GM21367 (cell line): ENCODE measurements around the gene ZCCHC7.
"Not testable (repeated sequence)": the region's sequence is repeated elsewhere in the genome, so short reads cannot be mapped to it uniquely, and the experiment has no call there.

Experiments used
- ATAC-seq: cut with Tn5 transposase; IDR thresholded peaks from one replicate; pipeline ENCODE4 v1.9.1; 2021; ENCODE audit not compliant: unreplicated experiment

The ZCCHC7 gene

GRCh38 chr9:37119360-37119759 is 1.0 kb upstream of the ZCCHC7 start:
- ATAC-seq = no peak

- peak; percentile 13 for ATAC-seq
These were observed 515 bp downstream of the ZCCHC7 start for GRCh38 chr9:37120843-37121335.

DNA sequence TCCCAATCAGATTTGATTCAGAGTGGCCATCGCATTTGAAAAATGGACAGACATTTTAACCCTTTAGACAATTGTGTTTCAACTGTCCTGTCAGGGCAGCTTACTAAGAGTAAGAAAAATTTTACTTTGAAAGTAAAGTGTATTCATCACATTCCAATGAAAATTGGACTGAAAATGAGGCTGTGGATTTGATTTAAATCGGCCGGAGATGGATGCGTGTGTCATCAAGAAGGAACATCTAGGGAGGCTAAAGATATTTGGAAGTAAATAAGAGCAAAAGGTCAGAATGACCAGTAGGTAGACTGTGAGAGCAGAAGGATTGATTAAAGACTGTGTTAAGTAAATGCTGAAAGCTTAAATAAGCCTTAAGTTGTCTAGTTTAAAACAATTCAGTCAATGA is 1.5 kb downstream of the ZCCHC7 start:
- no peak for ATAC-seq

- ATAC-seq = no peak
These were observed 5.9 kb downstream of the ZCCHC7 start for GRCh38 chr9:37126214-37126788.

DNA sequence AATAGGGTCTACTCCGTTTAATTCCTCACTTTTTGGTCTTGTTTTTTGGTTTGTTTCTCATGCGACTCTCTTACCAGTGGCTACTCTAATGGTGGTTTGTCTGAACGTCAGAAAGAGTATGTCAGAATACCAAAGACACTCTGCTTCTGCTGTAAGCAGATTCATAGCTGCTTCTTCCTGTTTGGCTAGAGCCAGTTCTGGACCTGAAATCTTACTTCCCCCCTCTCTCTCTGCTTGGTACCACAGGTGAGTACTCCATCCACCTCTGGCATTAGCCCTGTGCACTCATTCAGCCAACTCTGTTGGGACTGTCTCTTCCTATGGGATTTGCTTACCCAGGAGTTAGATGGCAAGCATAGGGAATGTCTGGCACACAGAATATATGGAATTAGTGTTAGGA is 6.6 kb downstream of the ZCCHC7 start:
- ATAC-seq = no peak

- no peak for ATAC-seq
These were observed 7.7 kb downstream of the ZCCHC7 start for GRCh38 chr9:37128051-37128450.

GRCh38 chr9:37134166-37134565 is 13.8 kb downstream of the ZCCHC7 start:
- ATAC-seq = no peak

DNA sequence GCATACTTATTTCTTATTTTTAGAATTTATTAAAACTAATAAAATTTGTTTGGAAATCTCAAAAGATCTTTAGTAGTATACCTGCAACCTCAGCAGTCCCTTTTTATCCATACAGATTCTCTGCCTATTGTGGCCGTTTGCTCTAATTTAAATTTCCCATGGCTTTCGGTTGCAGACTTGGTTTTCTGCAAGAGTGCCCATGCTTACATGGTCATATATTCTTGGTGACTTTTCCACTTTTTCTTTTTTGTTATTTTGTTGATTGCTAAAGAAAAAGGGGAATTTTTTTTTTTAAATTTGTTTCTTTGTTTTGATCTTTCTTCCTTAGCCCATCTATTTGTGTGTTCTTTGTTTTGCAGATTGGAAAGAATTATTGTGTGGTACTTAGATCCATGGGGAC is 20.6 kb downstream of the ZCCHC7 start:
- no peak for ATAC-seq

- no peak for ATAC-seq
These were observed 24.4 kb downstream of the ZCCHC7 start for GRCh38 chr9:37144762-37145161.

DNA sequence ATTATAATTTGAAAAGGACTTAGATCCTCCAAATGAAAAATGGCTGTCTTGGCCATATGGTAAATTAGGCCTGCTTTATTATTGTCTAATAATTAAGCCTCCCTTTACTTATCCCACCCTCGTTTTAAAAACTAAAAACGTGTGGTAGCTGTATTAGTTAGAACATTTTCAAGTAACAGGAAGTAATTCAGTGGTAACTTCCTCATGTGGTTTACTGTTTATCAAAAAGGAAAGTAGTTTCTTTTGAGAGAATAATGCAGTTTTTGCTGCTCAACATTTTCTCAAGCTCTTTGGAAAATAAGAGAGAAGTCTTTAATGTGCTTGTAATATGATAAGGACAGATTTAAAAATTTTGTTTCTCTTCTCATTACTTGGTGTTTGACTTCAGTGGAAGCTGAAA is 26.0 kb downstream of the ZCCHC7 start:
- ATAC-seq = no peak

GRCh38 chr9:37148181-37148580 is 27.8 kb downstream of the ZCCHC7 start:
- ATAC-seq = no peak

GRCh38 chr9:37149666-37150308 is 29.4 kb downstream of the ZCCHC7 start:
- ATAC-seq = no peak

DNA sequence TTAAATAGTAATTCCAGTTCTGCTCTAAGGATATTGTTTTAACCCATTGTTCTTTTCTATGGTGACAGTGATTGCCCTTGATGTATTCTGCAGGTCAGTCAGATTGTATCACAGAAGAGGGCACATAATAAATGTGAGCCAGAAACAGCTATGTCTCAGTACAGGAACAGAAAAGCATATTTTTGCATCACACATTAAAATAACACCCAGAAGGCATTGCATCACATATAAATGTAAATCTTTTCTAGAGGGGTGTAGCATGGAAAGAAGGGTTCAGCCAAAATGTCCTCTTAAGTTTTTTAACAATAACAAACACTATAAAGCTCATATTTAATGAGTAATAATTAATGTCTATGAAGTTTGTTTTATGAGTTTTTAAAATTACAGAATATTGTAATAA is 30.0 kb downstream of the ZCCHC7 start:
- no peak for ATAC-seq

DNA sequence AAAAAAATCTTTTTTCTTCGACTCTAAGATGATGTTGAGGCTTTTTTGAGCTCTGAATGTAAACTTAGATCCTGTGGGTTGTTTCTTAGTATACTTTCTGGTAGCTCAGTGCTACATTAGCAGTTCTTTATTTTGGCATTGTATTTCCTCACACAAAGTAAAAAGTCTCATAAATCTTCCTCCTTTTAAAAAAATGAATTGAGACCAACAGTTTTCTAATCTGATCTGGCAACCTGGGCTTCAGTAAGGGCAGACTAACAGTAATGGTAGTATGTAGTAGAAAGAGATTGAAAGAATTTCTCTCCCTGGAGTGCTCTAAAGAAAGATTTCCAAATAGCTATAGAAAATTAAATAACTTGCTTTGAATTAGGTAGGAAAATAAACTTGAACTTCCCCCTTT is 31.4 kb downstream of the ZCCHC7 start:
- ATAC-seq = no peak

DNA sequence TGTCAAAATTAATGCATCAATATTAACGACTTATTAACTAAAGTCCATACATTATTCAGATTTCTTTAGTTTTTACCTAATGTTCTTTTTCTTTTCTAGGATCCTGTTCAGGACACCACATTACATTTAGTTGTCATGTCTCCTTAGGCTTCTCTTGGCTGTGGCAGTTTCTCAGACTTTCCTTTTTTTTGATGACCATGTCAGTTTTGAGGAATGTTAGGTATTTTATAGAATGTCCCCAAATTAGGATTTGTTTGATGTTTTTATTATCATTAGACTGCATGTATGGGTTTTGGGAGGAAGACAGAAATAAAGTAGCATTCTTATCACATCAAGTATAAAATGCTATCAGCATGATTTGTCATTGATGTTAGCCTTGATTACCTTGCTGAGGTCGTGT is 32.0 kb downstream of the ZCCHC7 start:
- no peak for ATAC-seq

DNA sequence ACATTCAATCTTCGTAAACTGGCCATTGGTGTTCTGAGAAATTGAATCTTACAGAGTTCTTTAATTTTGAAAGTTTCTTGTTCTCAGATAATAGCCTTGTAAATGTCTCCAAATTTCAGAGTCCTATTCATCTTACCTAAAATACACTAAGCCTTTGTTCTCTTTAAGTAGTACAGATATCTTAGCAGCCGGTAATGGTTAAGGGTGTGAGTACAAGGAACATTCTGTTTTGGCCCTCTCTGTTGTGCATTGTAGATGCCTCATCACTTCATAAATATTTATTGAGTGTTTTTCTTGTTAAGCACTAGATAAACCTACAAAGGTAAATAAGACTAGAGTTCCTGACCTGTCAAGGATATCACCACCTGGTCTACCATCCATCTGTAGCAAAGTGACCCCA is 35.2 kb downstream of the ZCCHC7 start:
- ATAC-seq = no peak

DNA sequence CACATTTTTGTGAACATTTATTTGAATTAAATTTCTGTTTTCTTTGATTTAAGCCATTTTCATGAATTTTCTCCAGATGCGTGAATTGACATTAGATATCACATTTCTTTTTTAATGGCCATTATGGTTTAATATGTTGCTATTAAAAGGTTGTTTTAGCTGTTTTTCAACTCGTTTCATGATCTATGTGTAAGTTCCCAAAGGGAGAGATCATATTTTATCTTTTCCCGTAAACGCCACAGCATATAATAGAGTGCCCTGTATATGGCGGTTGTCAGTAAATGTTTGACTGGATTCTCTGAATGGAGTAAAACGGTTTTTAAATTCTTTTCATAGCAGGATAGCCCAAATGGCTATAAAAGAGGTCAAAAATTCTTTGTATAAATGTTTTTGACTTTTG is 35.8 kb downstream of the ZCCHC7 start:
- ATAC-seq = no peak

DNA sequence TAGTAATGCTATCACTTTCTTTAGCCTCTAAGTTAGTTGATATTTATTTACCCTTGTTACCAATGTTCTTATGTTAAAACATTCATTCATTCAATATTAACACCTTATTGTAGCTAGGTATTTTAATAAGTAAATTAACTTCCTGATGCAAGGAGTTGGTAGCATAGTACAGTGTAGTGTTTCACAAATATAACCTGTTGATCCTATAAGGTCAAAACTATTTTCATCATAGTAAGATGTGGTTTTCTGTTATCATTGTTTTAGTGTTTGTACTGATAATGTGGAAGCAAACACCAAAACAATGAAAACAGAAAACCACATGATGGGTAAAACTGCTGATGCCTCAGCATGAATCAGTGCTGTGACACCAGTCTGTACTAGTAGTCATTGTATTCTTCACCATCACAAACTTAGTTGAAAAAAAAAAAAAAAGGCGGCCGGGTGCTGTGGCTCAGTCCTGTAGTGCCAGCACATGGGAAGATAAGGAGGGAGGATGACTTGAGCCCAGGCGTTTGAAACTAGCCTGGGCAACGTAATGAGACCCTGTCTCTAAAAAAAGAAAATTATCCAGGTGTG is 36.5 kb downstream of the ZCCHC7 start:
- ATAC-seq = no peak

DNA sequence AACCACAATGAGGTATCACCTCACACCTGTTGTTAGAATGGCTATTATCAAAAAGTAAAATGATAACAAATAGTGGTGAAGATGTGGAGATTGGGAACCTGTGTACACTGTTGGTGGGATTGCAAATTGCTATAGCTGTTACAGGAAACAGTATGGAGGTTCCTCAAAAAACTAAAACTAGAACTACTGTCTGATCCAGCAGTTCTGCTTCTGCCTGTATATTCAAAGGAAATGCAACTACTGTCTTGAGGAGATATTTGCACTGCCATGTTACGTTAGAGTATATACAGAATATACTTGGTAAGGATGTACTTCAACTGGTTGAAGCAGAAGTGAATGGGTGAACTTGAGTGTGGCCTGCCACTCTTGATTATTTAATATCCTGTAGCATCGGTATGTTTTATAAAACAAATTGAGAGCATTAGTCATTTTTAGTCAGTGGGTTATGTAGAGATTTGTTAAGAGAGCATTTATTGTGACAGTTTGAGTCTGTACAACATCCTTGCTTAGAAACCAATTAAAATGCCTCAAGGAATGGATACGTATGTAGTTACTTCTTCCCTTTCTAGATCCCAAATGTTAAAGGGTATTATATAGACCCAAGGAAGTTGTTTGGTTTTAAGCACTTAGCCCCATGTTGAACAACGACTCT is 37.5 kb downstream of the ZCCHC7 start:
- no peak for ATAC-seq

DNA sequence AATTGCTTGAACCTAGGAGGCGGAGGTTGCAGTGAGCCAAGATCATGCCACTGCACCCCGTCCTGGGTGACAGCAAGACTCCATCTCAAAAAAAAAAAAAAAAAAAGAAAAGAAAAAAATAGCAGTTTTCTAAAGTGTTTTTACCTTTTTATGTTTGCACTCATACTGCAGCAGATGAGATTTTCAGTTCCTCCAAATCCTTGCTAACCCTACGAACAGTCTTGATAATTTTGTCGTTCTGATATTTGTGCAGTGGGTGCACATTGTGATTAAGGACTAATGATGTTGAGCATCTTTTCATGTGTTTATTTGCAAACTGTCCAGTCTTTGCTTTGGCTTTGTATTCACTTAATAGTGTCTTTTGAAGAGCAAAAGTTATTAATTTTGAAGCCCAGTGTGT is 42.9 kb downstream of the ZCCHC7 start:
- ATAC-seq = no peak

- not testable (repeated sequence) for ATAC-seq
These were observed 44.0 kb downstream of the ZCCHC7 start for GRCh38 chr9:37164335-37164734.

- no peak for ATAC-seq
These were observed 45.3 kb downstream of the ZCCHC7 start for GRCh38 chr9:37165644-37166043.
